Measurements from ENCODE around the gene GRIN3B. TPM values are rescaled to one million over a fixed set of nuclear protein-coding genes. Genes with fewer than 3 reads are reported as not detected.

GRIN3B gene
- total RNA-seq, 2 donors from 2014 or later: not detected

DNA sequence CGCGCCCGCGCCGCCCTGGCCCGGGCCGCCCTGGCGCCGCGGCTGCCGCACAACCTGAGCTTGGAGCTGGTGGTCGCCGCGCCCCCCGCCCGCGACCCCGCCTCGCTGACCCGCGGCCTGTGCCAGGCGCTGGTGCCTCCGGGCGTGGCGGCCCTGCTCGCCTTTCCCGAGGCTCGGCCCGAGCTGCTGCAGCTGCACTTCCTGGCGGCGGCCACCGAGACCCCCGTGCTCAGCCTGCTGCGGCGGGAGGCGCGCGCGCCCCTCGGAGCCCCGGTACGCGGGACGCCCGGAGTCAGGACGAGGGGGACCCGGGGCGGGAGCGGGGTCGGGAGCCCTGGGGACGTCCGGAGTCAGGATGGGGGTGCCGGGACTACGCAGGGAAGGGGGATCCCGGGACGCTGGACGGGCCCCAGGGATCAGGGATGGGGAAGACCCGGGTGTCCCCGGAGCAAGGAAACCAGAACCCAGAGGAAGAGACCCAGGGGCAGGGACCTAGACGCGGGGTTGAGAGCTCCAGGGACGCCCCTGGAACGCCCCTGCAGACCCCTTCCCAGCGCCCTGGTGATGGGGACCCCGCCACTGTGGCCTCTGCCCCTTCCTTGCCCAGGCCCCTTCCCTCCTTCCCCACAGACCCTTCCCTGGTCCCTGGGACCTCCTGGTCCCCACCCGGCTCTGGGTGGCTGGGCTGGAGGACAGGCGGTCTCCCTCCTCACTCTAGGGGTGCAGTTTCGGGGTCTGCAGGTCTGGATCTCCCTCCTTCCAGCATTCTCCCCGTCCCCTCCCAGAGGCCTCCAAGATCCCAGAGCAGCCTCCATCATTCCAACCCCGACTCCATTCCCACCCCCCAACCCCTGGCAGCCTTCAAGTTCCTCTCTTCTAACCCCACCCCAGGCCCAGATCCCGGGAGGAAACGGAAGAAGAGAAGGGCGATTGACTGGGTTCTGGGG is 645 bp downstream of the GRIN3B start:
- ATAC-seq (peak; percentile 1), DNase-seq (no peak)
- intact Hi-C loops (cut with DNase I, micrococcal nuclease): no loop called here

DNA sequence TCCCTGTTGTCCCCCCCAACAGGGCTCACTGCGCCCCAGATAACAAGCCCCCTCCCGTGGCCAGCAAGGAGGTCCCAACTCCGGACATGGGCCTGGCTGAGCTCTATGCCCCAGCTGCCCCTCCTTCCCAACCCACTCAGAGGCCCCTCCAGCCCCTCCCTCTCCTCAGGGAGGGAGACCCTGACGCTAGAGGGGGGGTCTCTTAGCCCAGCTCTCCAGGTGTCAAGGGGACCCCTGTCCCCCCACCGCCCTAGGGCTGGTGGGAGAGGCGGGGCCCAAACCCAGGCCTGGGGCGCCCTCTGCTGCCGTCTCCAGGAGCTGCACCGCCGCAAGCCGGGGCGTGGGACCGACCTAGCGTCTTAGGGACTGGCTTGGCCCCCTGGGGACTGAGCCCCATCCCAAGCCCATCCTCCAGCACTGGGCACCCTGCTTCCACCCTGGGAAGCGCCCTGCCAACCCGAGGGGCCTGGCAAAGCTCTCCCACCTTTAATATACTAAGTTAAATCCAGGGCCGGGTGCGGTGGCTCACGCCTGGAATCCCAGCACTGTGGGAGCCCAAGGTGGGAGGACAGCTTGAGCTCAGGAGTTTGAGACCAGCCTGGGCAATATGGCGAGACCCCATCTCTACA is 1.4 kb downstream of the GRIN3B start:
- DNase-seq (peak in 1 of 2 donors; percentile 68), ATAC-seq (peak; percentile 68)
- intact Hi-C loops (cut with DNase I, micrococcal nuclease): no loop called here

DNA sequence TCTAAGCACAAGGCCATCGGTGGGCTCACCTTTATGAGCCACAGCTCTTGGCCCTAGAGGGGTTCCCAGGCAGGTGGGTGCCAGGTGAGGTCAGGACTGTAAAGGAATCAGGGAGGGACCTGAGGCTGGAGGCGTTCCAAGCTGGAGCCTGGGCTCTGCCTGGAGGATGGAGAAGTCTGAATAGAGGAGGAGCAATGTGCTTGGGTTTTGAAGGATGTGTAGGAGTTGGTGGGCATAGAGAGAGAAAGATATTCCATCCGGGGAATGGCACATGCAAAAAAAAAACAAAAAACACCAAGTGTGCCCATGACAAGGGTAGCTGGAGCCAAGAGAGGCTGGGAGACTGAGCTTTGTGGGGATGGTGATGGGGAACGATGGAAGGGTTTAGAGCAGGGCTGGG is 2.4 kb downstream of the GRIN3B start:
- ATAC-seq: no peak
- intact Hi-C loops (cut with DNase I, micrococcal nuclease): no loop called here
- no peak for DNase-seq

DNA sequence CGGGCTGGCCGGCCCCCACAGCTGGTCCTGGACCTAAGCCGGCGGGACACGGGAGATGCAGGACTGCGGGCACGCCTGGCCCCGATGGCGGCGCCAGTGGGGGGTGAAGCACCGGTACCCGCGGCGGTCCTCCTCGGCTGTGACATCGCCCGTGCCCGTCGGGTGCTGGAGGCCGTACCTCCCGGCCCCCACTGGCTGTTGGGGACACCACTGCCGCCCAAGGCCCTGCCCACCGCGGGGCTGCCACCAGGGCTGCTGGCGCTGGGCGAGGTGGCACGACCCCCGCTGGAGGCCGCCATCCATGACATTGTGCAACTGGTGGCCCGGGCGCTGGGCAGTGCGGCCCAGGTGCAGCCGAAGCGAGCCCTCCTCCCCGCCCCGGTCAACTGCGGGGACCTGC is 3.1 kb downstream of the GRIN3B start:
- DNase-seq (no peak), ATAC-seq (no peak)
- intact Hi-C loops (cut with DNase I, micrococcal nuclease): no loop called here

DNA sequence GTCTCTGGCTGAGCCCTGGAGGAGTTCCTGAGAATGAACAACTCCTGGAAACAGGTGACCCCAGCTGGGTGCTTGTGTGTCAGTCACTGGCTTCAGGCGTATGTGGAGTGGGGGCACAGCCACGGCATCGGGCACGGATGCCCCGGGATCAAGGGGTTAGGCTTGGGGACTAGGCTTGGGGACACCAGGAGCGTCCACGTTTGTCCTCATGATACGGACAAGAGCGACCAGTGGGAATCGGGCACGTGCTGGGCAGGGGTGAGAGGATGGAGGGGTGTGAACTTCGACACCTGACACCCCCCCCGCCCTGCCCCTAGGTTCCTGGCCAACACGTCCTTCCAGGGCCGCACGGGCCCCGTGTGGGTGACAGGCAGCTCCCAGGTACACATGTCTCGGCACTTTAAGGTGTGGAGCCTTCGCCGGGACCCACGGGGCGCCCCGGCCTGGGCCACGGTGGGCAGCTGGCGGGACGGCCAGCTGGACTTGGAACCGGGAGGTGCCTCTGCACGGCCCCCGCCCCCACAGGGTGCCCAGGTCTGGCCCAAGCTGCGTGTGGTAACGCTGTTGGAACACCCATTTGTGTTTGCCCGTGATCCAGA is 4.1 kb downstream of the GRIN3B start:
- intact Hi-C loops (cut with DNase I, micrococcal nuclease): no loop called here
- DNase-seq: no peak
- no peak for ATAC-seq

DNA sequence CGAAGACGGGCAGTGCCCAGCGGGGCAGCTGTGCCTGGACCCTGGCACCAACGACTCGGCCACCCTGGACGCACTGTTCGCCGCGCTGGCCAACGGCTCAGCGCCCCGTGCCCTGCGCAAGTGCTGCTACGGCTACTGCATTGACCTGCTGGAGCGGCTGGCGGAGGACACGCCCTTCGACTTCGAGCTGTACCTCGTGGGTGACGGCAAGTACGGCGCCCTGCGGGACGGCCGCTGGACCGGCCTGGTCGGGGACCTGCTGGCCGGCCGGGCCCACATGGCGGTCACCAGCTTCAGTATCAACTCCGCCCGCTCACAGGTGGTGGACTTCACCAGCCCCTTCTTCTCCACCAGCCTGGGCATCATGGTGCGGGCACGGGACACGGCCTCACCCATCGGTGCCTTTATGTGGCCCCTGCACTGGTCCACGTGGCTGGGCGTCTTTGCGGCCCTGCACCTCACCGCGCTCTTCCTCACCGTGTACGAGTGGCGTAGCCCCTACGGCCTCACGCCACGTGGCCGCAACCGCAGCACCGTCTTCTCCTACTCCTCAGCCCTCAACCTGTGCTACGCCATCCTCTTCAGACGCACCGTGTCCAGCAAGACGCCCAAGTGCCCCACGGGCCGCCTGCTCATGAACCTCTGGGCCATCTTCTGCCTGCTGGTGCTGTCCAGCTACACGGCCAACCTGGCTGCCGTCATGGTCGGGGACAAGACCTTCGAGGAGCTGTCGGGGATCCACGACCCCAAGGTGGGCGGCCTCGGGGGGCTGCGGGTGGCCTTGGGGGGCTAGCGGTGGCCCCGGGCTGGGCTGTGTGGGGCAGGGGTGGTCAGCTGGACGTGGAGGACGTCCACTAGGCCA is 4.8 kb downstream of the GRIN3B start:
- no peak for DNase-seq
- ATAC-seq: no peak
- intact Hi-C loops (cut with DNase I, micrococcal nuclease): no loop called here

DNA sequence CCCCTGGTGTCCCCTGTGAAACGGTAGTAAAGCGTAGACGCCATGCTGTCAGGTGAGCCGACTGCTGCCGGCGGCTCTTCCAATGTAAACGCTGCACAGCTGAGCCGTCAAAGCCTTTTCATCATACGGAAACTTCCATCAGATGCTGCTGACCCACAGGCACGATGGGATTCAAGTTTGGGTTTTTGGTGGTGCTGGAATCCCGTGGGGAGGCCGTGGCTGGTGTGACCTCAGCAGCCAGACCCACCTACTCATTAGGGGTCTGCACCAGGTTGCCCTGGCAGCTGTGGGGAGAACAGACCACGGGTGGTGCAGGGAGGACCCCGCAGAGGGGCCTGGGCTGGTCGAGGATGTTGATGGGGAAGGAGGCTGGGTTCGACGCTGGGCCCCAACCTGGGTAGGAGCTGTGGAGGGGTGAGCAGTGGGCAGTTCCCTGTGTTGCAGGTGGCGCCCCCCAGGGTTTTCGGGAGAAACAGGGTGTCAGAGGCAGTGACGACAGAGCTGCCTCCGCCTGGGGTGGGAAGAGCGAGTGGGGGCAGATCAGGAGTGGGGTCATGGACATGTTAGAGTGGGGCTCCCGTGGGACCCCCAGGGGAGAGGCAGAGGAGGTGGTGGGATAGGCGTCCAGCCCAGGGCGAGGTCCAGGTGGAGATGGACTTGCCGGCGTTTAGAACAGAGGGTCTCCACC is 6.6 kb downstream of the GRIN3B start:
- no peak for ATAC-seq
- intact Hi-C loops (cut with DNase I, micrococcal nuclease): no loop called here
- no peak for DNase-seq

DNA sequence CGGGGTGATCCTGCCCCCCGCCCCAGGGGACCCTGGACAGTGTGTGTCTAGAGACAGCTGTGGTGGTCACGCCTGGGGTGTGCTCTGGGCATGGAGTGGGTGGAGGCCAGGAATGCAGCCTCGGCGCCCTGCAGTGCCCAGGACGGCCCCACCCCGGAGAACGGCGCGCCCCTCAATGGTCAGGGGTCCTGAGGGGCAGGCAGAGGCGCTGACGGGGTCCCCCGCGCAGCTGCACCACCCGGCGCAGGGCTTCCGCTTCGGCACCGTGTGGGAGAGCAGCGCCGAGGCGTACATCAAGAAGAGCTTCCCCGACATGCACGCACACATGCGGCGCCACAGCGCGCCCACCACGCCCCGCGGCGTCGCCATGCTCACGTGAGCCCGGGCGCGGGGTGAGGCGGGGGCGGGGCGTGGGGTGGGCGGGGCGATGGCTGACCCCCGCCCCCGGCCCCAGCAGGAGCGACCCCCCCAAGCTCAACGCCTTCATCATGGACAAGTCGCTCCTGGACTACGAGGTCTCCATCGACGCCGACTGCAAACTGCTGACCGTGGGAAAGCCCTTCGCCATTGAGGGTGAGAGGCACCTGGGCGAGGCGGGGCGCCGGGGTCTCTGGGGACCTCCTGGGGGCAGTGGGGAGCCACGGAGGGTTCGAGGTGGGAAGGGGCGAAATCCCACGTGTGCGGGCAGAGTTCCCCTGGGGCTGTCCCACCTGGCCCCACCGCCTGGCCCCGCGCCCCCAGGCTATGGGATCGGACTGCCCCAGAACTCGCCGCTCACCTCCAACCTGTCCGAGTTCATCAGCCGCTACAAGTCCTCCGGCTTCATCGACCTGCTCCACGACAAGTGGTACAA is 7.4 kb downstream of the GRIN3B start:
- ATAC-seq (no peak), DNase-seq (no peak)
- intact Hi-C loops (cut with DNase I, micrococcal nuclease): no loop called here

DNA sequence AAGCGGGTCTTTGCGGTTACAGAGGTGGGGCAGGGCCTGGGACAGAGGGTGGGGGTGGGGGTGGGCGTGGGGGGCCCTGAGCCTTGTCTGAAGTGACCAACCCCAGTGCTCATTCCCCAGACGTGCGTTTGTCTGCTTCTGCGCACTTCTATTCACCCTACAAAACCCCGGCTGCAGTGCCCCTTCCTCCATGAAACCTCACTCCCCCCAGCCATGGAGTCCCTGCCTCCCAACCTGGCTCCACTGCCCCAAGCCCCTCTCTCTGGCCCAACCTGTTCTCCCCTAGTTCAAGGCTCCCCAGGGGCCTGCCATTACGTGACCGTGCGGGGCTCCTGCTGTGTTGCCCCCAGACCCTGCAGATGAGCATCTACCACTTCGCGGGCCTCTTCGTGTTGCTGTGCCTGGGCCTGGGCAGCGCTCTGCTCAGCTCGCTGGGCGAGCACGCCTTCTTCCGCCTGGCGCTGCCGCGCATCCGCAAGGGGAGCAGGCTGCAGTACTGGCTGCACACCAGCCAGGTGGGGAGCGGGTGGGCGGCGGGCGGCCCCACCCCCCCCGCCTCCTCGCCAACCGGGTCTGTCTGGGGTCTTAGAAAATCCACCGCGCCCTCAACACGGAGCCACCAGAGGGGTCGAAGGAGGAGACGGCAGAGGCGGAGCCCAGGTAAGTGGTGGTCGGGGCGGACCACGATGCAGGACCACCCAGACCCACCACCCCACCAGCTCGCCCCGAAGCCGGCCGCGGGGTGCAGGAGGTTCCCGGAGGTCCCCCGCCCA is 8.2 kb downstream of the GRIN3B start:
- intact Hi-C loops (cut with DNase I, micrococcal nuclease): no loop called here
- ATAC-seq (no peak), DNase-seq (no peak)

DNA sequence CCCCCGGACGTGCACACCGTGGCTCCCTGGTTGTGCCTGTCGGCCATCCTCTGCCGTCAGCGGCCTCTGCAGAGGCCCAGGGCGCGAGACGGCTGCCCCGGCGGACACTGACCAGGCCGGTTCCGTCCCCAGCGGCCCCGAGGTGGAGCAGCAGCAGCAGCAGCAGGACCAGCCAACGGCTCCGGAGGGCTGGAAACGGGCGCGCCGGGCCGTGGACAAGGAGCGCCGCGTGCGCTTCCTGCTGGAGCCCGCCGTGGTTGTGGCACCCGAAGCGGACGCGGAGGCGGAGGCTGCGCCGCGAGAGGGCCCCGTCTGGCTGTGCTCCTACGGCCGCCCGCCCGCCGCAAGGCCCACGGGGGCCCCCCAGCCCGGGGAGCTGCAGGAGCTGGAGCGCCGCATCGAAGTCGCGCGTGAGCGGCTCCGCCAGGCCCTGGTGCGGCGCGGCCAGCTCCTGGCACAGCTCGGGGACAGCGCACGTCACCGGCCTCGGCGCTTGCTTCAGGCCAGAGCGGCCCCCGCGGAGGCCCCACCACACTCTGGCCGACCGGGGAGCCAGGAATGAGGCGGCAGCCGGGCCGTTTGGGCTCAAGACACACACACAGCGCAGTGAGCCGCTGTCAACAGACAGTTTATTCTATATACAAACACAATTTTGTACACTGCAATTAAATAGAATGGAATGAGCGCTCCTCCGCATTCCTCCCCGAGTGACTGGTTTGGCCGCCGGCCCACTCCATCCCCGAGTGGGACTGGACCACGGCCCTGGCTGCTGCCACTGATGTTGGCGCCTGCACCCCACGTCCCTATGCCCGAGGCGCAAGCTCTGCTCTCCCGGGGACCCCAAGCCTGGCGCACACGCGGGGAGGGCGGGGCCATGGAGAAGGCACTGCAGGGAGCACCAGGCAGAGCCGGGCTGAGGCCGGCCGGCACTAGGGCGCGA is 9.1 kb downstream of the GRIN3B start:
- intact Hi-C loops (cut with DNase I, micrococcal nuclease): no loop called here
- ATAC-seq: peak; percentile 10
- DNase-seq: no peak

DNA sequence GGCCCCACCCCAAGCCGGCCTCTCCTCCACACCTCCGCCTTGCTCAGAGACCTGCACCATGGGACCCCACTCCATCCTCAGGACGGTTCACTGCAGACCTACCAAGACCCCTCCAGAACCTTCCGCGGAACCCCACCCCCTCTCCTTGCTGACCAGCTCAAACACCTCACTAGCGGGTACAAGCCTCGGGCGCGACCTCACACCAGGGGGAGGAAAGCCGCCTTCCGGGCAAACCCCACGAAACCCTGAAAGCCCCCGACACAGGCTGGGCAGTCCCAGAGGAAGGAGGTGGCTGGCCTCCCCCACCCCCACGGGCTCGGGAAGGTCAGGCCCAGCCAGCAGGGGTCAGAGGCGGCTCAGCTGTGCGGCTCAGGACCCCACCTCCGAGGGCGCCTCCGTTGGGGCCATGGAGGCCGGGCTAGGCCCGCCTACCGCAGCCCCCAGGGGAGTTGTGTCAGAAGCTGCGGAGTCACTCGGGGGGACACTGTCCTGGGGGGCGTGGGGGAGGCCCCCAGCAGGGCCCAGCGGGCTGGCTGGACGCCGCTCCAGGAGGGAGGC is 9.8 kb downstream of the GRIN3B start:
- intact Hi-C loops (cut with DNase I, micrococcal nuclease): no loop called here
- DNase-seq (no peak), ATAC-seq (no peak)

DNA sequence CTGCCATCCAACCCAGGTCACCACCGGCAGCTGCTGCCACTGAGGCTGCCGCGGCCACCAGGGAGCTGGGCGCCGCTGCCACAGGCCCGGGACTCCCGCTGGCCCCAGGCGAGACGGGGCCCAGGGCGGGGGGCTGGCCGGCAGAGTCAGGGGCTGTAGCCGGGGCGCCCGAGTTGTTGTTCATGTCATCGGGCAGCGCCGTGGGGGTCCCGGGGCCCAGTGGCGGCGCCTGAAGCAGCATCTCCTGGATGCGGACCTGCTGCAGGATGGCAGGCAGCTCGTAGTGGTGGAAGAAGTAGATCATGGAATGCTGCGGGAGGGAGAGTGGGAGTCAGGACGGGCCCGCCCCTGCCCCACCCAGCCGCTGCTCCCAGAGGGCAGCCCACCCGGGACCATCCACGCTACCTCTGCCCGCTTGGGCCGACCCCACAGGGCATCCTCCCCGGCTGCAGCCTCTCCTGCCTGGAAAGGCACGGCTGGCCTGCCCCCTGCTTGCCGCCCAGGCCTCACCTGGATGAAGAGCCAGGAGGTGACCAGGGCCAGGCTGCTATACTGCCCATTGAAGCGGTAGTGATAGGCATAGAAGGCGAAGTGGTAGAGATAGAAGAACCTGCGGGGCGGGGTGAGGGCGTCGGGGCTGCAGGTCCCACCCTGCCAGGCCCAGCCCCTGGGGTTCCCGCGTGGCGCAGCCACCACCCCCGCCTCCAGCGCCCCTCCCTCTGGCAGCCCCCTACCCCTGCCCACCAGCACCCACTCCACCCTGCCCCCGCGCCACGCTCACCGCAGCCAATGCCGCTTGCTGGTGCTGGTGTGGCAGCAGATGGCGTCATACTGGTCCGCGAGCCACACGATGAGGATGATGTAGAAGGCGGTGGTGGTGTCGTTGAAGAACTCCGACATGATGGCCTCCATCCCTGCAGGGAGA is 10.6 kb downstream of the GRIN3B start:
- DNase-seq: no peak
- intact Hi-C loops (cut with DNase I, micrococcal nuclease): no loop called here
- ATAC-seq: no peak

DNA sequence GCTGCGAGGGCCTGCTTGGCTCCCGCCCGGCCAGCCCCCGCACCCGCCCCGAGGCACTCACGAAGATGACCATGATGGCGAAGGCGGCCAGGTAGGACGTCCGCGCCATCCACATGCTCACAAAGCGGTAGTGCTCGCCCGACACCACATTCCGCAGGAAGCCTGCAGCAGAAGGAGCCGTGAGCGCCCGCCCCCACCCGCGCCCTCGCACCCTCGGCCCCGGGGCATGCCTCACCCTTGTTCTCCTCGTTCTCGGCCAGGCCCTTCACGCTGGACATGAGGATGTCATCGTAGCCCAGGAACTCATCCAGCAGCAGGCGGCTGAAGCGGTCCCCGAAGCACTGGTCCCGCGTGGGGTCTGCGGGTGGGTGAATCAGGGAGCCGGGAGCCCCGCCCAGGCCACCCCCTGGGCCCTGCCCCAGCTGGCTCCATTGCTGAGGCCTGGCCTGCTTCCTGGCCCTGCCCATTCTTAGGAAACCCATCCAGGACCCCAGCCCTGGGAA is 11.7 kb downstream of the GRIN3B start:
- intact Hi-C loops (cut with DNase I, micrococcal nuclease): no loop called here
- no peak for ATAC-seq
- no peak for DNase-seq

DNA sequence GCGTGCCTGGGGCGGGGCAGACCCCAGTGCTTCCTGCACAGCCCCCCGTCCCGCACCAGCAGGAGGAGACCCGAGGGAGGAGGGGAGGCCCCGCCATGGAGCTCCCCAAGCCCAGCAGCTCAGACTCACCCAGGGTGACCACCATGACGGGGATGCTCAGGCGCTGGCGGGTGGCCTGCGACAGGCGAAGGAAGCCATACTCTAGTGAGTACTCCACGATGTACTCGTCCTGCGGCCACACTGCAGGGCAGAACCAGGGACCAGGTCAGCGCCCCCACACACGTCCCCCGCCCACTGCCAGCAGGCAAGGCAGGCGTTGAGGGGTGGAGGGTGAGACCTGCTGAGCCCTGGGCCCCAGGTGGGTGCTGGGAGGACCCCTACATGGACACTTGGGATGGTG is 12.1 kb downstream of the GRIN3B start:
- intact Hi-C loops (cut with DNase I, micrococcal nuclease): no loop called here
- ATAC-seq (no peak), DNase-seq (no peak)

Measured in left colon (tissue), 2 donors.